ENCODE data around the gene RASD1.

- TF ChIP-seq POLR2A (IDR thresholded peaks at IDR 0.05; ENCODE audit: low read length) = no peak
- no peak for TF ChIP-seq GATA1 (IDR thresholded peaks at IDR 0.05; ENCODE audit: low read depth, low read length)
Observed at GRCh38 chr17:17456251-17456650, 39.9 kb downstream of the RASD1 start.

Data from erythroblast (primary cell).